ENCODE measurements around the gene ALX3.

- no peak for TF ChIP-seq POLR2A (IDR thresholded peaks at IDR 0.05)
- TF ChIP-seq, protein P1, sequence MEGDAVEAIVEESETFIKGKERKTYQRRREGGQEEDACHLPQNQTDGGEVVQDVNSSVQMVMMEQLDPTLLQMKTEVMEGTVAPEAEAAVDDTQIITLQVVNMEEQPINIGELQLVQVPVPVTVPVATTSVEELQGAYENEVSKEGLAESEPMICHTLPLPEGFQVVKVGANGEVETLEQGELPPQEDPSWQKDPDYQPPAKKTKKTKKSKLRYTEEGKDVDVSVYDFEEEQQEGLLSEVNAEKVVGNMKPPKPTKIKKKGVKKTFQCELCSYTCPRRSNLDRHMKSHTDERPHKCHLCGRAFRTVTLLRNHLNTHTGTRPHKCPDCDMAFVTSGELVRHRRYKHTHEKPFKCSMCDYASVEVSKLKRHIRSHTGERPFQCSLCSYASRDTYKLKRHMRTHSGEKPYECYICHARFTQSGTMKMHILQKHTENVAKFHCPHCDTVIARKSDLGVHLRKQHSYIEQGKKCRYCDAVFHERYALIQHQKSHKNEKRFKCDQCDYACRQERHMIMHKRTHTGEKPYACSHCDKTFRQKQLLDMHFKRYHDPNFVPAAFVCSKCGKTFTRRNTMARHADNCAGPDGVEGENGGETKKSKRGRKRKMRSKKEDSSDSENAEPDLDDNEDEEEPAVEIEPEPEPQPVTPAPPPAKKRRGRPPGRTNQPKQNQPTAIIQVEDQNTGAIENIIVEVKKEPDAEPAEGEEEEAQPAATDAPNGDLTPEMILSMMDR (IDR thresholded peaks at IDR 0.05): no peak
Measured at GRCh38 chr1:110056776-110057175, 13.7 kb downstream of the ALX3 start.
